ENCODE data around the gene DOCK11.

DOCK11 gene

DNA sequence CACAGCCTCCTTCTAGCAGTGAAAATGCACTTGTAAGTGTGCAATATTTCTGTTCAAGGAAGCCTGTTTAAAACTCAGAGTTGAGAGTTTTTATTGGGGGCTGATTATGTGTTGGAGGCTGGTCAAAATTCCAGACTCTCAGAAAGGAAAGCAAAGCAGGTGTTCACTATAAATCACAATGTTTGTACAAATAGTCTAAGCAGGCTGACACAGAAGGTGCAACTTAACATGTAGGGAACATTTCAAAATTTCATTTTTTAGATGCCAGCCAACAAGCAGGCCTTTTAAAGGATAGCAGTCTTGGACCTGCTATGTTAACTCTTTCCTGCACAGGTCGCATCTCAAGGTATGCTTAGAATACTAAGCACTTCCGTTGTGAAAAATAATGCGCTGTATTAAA lies 119.5 kb downstream of the DOCK11 start:
- H3K4me1 ChIP-seq (ENCODE audit: control extremely low read depth in 1 of 4, control insufficient read depth in 4 of 4, insufficient read depth in 4 of 4, low read length in 3 of 4): peaks cover 0 to 7% (median 5%) of the 10 kb centered on the region in 4 experiments
- H3K27ac ChIP-seq (ENCODE audit: insufficient read depth in 1 of 2, low read depth in 1 of 2, low read length in 2 of 2, poor library complexity in 1 of 2, severe bottlenecking in 2 of 2): no peak overlapping the region
- POLR2A ChIA-PET: no interaction called here
- H3K9me3 ChIP-seq (ENCODE audit: control extremely low read depth in 1 of 5, control insufficient read depth in 4 of 5, insufficient read depth in 2 of 5, low read depth in 1 of 5, low read length in 4 of 5): no peaks in the 10 kb centered on the region
- no peaks in the 10 kb centered on the region for H3K27me3 ChIP-seq (replicated peaks in 2 of 5; ENCODE audit: control insufficient read depth in 4 of 5, insufficient read depth in 5 of 5, low read length in 4 of 5)
- H3K36me3 ChIP-seq (ENCODE audit: control insufficient read depth in 4 of 4, insufficient read depth in 4 of 4, low read length in 3 of 4): peaks cover 2 to 45% (median 21%) of the 10 kb centered on the region in 4 experiments
- 100% methylated on average over 1 of the region's 3 CpGs for WGBS (ENCODE audit: insufficient coverage)
- no peak for DNase-seq
- H3K4me3 ChIP-seq (ENCODE audit: control insufficient read depth in 1 of 7, extremely low read depth in 1 of 7, insufficient read depth in 4 of 7, low read depth in 2 of 7, low read length in 6 of 7): no peak overlapping the region
- CTCF ChIA-PET: interaction anchor here (1.5 kb wide), 1 partner anchor 10 kb away, joined by 3 read pairs; no protein-coding TSS in a partner anchor

DNA sequence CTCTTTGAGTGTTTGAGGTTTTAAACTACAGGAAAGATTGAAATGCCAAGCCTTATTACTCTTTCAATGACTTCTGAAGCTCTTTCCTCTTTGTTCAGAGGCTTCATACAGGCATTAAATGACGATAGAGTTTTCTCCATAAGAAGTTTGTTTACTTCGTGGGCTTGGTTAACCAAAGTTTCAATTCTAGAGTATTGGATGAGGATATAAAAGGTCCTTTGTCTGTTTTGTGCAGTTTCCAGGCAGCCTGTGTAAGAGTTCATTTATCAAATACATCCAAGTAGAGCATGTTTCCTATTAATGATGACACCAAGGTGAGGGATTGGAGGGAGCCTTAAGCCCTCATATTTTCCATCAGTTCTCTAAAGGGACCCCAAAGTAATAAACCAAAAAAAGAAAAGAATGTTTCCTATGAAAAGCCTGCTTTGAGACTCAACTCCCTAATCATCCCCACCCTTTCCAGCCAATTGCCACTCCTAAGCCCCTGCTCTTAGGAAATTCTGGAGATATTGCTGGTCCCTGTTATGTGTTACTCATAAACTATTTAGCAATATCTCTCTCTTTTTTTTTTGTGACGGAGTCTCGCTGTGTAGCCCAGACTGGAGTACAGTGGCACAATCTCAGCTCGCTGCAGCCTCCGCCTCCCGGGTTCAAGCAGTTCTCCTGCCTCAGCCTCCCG lies 125.6 kb downstream of the DOCK11 start:
- no peak overlapping the region for H3K4me3 ChIP-seq (ENCODE audit: control insufficient read depth in 1 of 7, extremely low read depth in 1 of 7, insufficient read depth in 4 of 7, low read depth in 2 of 7, low read length in 6 of 7)
- peaks cover 1 to 34% (median 6%) of the 10 kb centered on the region in 4 experiments for H3K36me3 ChIP-seq (ENCODE audit: control insufficient read depth in 4 of 4, insufficient read depth in 4 of 4, low read length in 3 of 4)
- no peaks in the 10 kb centered on the region for H3K27me3 ChIP-seq (replicated peaks in 2 of 5; ENCODE audit: control insufficient read depth in 4 of 5, insufficient read depth in 5 of 5, low read length in 4 of 5)
- CTCF ChIA-PET: no interaction called here
- no peaks in the 10 kb centered on the region for H3K4me1 ChIP-seq (ENCODE audit: control extremely low read depth in 1 of 4, control insufficient read depth in 4 of 4, insufficient read depth in 4 of 4, low read length in 3 of 4)
- POLR2A ChIA-PET: no interaction called here
- no peaks in the 10 kb centered on the region for H3K9me3 ChIP-seq (ENCODE audit: control extremely low read depth in 1 of 5, control insufficient read depth in 4 of 5, insufficient read depth in 2 of 5, low read depth in 1 of 5, low read length in 4 of 5)
- 91% methylated on average over 6 of the region's 8 CpGs for WGBS (ENCODE audit: insufficient coverage)
- no peak for DNase-seq
- no peak overlapping the region for H3K27ac ChIP-seq (ENCODE audit: insufficient read depth in 1 of 2, low read depth in 1 of 2, low read length in 2 of 2, poor library complexity in 1 of 2, severe bottlenecking in 2 of 2)

DNA sequence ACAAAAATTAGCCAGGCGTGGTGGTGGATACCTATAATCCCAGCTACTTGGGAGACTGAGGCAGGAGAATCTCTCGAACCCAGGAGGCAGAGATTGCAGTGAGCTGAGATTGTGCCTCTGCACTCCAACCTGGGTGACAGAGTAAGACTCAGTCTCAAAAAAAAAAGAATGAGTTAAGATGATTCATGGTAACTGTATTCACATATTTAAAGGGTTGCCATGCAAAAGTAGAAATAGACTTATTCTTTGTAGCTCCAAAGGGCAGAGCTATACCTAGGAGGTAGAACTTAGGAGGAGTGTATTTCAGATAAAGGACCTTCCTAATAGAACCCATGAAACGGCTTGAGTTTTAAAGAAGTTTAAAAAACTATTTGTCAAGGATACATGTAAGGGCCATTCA lies 127.4 kb downstream of the DOCK11 start:
- DNase-seq: no peak
- Histone ChIP-seq H3K4me3 (ENCODE audit: control insufficient read depth in 1 of 7, extremely low read depth in 1 of 7, insufficient read depth in 4 of 7, low read depth in 2 of 7, low read length in 6 of 7) (no peak overlapping the region), H3K36me3 (ENCODE audit: control insufficient read depth in 4 of 4, insufficient read depth in 4 of 4, low read length in 3 of 4) (peaks cover 2 to 44% (median 10%) of the 10 kb centered on the region in 4 experiments), H3K27me3 (replicated peaks in 2 of 5; ENCODE audit: control insufficient read depth in 4 of 5, insufficient read depth in 5 of 5, low read length in 4 of 5) (no peaks in the 10 kb centered on the region), H3K27ac (ENCODE audit: insufficient read depth in 1 of 2, low read depth in 1 of 2, low read length in 2 of 2, poor library complexity in 1 of 2, severe bottlenecking in 2 of 2) (no peak overlapping the region), H3K9me3 (ENCODE audit: control extremely low read depth in 1 of 5, control insufficient read depth in 4 of 5, insufficient read depth in 2 of 5, low read depth in 1 of 5, low read length in 4 of 5) (no peaks in the 10 kb centered on the region), H3K4me1 (ENCODE audit: control extremely low read depth in 1 of 4, control insufficient read depth in 4 of 4, insufficient read depth in 4 of 4, low read length in 3 of 4) (no peaks in the 10 kb centered on the region)
- WGBS (ENCODE audit: insufficient coverage): 94% methylated on average over 2 of the region's 3 CpGs
- ChIA-PET POLR2A (no interaction called here), CTCF (no interaction called here)

DNA sequence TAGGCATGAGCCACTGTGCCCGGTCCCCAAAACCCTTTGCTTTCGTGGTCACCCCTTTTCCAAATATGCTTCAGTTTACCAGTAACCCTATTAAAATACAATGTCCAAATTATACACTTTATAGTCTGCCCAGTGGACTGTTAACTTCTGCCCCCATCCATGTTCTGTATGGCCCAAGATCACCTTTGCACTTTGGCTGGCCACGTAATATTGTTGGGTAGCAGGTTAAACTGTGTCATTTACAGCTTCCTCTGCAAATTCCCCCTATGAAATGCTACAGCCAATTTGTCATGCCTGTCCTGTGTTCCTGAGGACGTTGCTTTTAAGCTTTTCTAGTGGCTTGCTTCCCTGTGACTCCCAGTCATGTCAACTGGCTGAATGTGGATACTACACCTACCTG lies 130.7 kb downstream of the DOCK11 start:
- peaks cover 0 to 4% (median 2%) of the 10 kb centered on the region in 4 experiments for H3K4me1 ChIP-seq (ENCODE audit: control extremely low read depth in 1 of 4, control insufficient read depth in 4 of 4, insufficient read depth in 4 of 4, low read length in 3 of 4)
- no peaks in the 10 kb centered on the region for H3K27me3 ChIP-seq (replicated peaks in 2 of 5; ENCODE audit: control insufficient read depth in 4 of 5, insufficient read depth in 5 of 5, low read length in 4 of 5)
- no peaks in the 10 kb centered on the region for H3K9me3 ChIP-seq (ENCODE audit: control extremely low read depth in 1 of 5, control insufficient read depth in 4 of 5, insufficient read depth in 2 of 5, low read depth in 1 of 5, low read length in 4 of 5)
- peaks cover 6 to 47% (median 17%) of the 10 kb centered on the region in 4 experiments for H3K36me3 ChIP-seq (ENCODE audit: control insufficient read depth in 4 of 4, insufficient read depth in 4 of 4, low read length in 3 of 4)
- no peak for DNase-seq
- POLR2A ChIA-PET: no interaction called here
- H3K27ac ChIP-seq (ENCODE audit: insufficient read depth in 1 of 2, low read depth in 1 of 2, low read length in 2 of 2, poor library complexity in 1 of 2, severe bottlenecking in 2 of 2): no peak overlapping the region
- H3K4me3 ChIP-seq (ENCODE audit: control insufficient read depth in 1 of 7, extremely low read depth in 1 of 7, insufficient read depth in 4 of 7, low read depth in 2 of 7, low read length in 6 of 7): no peak overlapping the region
- WGBS (ENCODE audit: insufficient coverage): 64% methylated on average over 4 of the region's 4 CpGs
- CTCF ChIA-PET: interaction anchor here (1.1 to 1.8 kb wide), 2 partner anchors 16 to 27 kb away, joined by 3 to 6 read pairs; no protein-coding TSS in a partner anchor

DNA sequence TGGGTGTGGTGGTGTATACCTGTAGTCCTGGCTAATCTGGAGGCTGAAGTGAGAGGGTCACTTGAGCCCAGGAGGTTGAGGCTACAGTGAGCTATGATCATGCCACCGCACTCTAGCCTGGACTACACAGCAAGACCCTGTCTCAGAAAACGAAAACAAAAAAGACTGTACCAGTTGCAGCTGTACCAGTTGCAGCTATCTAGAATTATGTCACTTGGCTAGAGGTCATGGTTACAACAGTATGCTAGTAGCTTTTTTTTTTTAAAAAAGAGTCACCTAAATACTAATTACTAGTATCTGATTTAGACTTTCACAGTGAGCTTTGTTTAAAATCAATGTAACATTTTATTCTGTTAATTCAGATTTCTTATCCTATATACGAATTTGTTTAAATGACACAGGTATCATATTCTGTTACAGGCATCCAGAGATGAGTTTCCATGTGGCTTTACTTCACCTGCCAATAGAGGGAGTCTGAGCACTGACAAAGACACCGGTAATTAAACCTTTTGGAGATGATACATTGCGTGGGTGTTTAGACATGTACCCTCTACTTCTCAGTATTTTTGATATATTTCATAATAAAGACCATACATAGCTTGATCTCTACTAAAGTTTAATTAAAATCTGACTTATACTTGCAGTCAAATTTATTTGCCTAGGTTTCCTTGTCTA lies 131.6 kb downstream of the DOCK11 start:
- Histone ChIP-seq H3K36me3 (ENCODE audit: control insufficient read depth in 4 of 4, insufficient read depth in 4 of 4, low read length in 3 of 4) (peaks cover 4 to 43% (median 17%) of the 10 kb centered on the region in 4 experiments), H3K9me3 (ENCODE audit: control extremely low read depth in 1 of 5, control insufficient read depth in 4 of 5, insufficient read depth in 2 of 5, low read depth in 1 of 5, low read length in 4 of 5) (no peaks in the 10 kb centered on the region), H3K4me3 (ENCODE audit: control insufficient read depth in 1 of 7, extremely low read depth in 1 of 7, insufficient read depth in 4 of 7, low read depth in 2 of 7, low read length in 6 of 7) (no peak overlapping the region), H3K4me1 (ENCODE audit: control extremely low read depth in 1 of 4, control insufficient read depth in 4 of 4, insufficient read depth in 4 of 4, low read length in 3 of 4) (peaks cover 0 to 8% (median 6%) of the 10 kb centered on the region in 4 experiments), H3K27me3 (replicated peaks in 2 of 5; ENCODE audit: control insufficient read depth in 4 of 5, insufficient read depth in 5 of 5, low read length in 4 of 5) (no peaks in the 10 kb centered on the region), H3K27ac (ENCODE audit: insufficient read depth in 1 of 2, low read depth in 1 of 2, low read length in 2 of 2, poor library complexity in 1 of 2, severe bottlenecking in 2 of 2) (no peak overlapping the region)
- ChIA-PET POLR2A (no interaction called here), CTCF (interaction anchor here (0.6 to 1.8 kb wide), 4 partner anchors 13 to 40 kb away, joined by 3 to 9 read pairs (median 4); no protein-coding TSS in a partner anchor)
- 70% methylated on average over 2 of the region's 5 CpGs for WGBS (ENCODE audit: insufficient coverage)
- DNase-seq: peak in 1 of 3 donors; percentile 9

DNA sequence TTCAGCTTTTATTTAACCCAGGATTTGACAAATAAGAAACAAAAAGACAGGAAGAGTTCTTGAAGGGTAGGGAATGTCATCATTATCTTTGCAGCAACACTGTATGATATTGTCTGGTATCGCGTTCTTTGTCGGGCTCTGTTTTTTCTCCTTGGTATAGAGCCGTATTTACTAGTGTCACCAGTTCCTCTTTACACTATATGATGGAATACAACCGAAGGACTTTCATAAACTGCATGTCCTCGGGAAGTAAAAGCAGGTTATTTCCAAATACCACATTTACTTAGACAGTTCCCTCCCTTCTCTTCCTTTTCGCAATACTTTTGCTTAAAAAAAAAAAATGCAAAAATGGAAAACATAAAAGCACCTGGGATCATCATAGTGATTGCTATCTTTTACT lies 135.2 kb downstream of the DOCK11 start:
- ChIA-PET CTCF (interaction anchor here (1.9 kb wide), 1 partner anchor 13 kb away, joined by 7 read pairs; no protein-coding TSS in a partner anchor), POLR2A (no interaction called here)
- H3K27me3 ChIP-seq (replicated peaks in 2 of 5; ENCODE audit: control insufficient read depth in 4 of 5, insufficient read depth in 5 of 5, low read length in 4 of 5): peaks cover 0 to 2% (median 0%) of the 10 kb centered on the region in 5 experiments
- H3K4me3 ChIP-seq (ENCODE audit: control insufficient read depth in 1 of 7, extremely low read depth in 1 of 7, insufficient read depth in 4 of 7, low read depth in 2 of 7, low read length in 6 of 7): no peak overlapping the region
- no peak overlapping the region for H3K27ac ChIP-seq (ENCODE audit: insufficient read depth in 1 of 2, low read depth in 1 of 2, low read length in 2 of 2, poor library complexity in 1 of 2, severe bottlenecking in 2 of 2)
- H3K4me1 ChIP-seq (ENCODE audit: control extremely low read depth in 1 of 4, control insufficient read depth in 4 of 4, insufficient read depth in 4 of 4, low read length in 3 of 4): peaks cover 2 to 17% (median 13%) of the 10 kb centered on the region in 4 experiments
- no peaks in the 10 kb centered on the region for H3K9me3 ChIP-seq (ENCODE audit: control extremely low read depth in 1 of 5, control insufficient read depth in 4 of 5, insufficient read depth in 2 of 5, low read depth in 1 of 5, low read length in 4 of 5)
- WGBS (ENCODE audit: insufficient coverage): 88% methylated on average over 2 of the region's 7 CpGs
- DNase-seq: peak in 1 of 3 donors; percentile 10
- H3K36me3 ChIP-seq (ENCODE audit: control insufficient read depth in 4 of 4, insufficient read depth in 4 of 4, low read length in 3 of 4): peaks cover 0 to 41% (median 21%) of the 10 kb centered on the region in 4 experiments

DNA sequence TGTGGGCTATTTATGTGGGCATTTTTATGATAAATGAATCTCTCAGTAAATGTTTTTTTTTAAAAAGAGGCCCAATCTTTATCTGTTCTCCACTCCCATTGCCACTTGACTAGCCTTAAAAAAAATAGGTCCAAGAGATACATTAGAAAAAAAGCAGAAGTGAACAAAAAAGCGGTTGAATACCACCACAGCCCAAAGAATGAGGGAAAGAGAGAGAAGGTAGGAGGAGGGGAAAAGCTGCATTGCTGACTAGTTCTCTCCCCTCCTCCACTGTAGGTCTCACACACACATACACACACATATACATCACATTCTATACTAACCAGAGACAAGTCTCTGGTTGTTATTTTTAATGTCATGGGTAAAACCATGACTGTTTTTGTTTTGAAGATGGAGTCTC lies 136.0 kb downstream of the DOCK11 start:
- peaks cover 0 to 42% (median 18%) of the 10 kb centered on the region in 4 experiments for H3K36me3 ChIP-seq (ENCODE audit: control insufficient read depth in 4 of 4, insufficient read depth in 4 of 4, low read length in 3 of 4)
- H3K9me3 ChIP-seq (ENCODE audit: control extremely low read depth in 1 of 5, control insufficient read depth in 4 of 5, insufficient read depth in 2 of 5, low read depth in 1 of 5, low read length in 4 of 5): no peaks in the 10 kb centered on the region
- peaks cover 2 to 17% (median 13%) of the 10 kb centered on the region in 4 experiments for H3K4me1 ChIP-seq (ENCODE audit: control extremely low read depth in 1 of 4, control insufficient read depth in 4 of 4, insufficient read depth in 4 of 4, low read length in 3 of 4)
- WGBS (ENCODE audit: insufficient coverage): no CpG with 5 or more reads among the region's 1 CpG
- peaks cover 0 to 2% (median 0%) of the 10 kb centered on the region in 5 experiments for H3K27me3 ChIP-seq (replicated peaks in 2 of 5; ENCODE audit: control insufficient read depth in 4 of 5, insufficient read depth in 5 of 5, low read length in 4 of 5)
- no peak overlapping the region for H3K4me3 ChIP-seq (ENCODE audit: control insufficient read depth in 1 of 7, extremely low read depth in 1 of 7, insufficient read depth in 4 of 7, low read depth in 2 of 7, low read length in 6 of 7)
- no peak overlapping the region for H3K27ac ChIP-seq (ENCODE audit: insufficient read depth in 1 of 2, low read depth in 1 of 2, low read length in 2 of 2, poor library complexity in 1 of 2, severe bottlenecking in 2 of 2)
- DNase-seq: peak in 2 of 3 donors; percentile 70 to 71
- ChIA-PET CTCF (interaction anchor here (1.9 kb wide), 1 partner anchor 12 kb away, joined by 7 read pairs; no protein-coding TSS in a partner anchor), POLR2A (no interaction called here)

Data from common myeloid progenitor, CD34-positive (primary cell).